Measurements from ENCODE around the gene ZIM2. TPM values are rescaled to one million over a fixed set of nuclear protein-coding genes. Genes with fewer than 3 reads are reported as not detected.

ZIM2 gene
- total RNA-seq, 1 donor from 2014 or later = not detected

DNA sequence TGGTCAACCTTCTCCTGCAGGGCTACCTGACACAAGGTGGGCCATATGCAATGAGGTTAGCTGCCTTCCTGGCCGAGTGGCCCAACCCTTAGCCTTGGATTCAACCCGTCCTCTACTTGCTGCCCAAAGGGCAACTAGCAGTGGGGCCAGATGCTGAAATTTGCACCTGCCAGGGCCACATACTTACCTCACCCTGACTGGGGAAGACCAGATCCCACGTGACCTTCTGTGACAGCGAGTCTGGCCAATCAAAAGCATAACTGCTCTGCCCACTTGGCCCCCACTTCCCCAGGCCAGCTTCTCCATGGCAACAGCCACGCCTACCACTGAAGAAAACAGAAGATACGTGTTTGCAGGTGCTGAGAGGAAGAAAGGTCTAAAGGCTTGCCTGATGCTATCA is 10.9 kb downstream of the ZIM2 start:
- Histone ChIP-seq H2AFZ (ENCODE audit: low read depth, low read length) (no peak overlapping the region), H4K20me1 (ENCODE audit: insufficient read depth, low read length) (no peaks in the 10 kb centered on the region), H3K4me3 (ENCODE audit: insufficient read depth, low read depth, low read length) (no peak overlapping the region), H3K27ac (ENCODE audit: low read depth, low read length) (no peak overlapping the region), H3K27me3 (ENCODE audit: insufficient read depth, low read length) (no peaks in the 10 kb centered on the region), H3K4me2 (ENCODE audit: low read length) (no peak overlapping the region), H3K36me3 (ENCODE audit: insufficient read depth, low read length) (no peaks in the 10 kb centered on the region), H3K9me3 (ENCODE audit: insufficient read depth, low read depth, low read length) (peaks cover 7% of the 10 kb centered on the region), H3K79me2 (ENCODE audit: insufficient read depth, low read length) (no peaks in the 10 kb centered on the region), H3K9ac (ENCODE audit: low read length) (no peak overlapping the region), H3K4me1 (ENCODE audit: insufficient read depth, low read length) (no peaks in the 10 kb centered on the region)
- no peaks in the 10 kb centered on the region for H3K27me3 Mint-ChIP-seq (ENCODE audit: low read depth, unreplicated experiment)
- no peak overlapping the region for H3K27ac Mint-ChIP-seq (ENCODE audit: unreplicated experiment)
- peaks cover 13% of the 10 kb centered on the region for H3K9me3 Mint-ChIP-seq (ENCODE audit: unreplicated experiment)
- FAIRE-seq = no peak
- H3K36me3 Mint-ChIP-seq (ENCODE audit: low read depth, unreplicated experiment) = no peaks in the 10 kb centered on the region
- H3K4me1 Mint-ChIP-seq (ENCODE audit: low read depth, unreplicated experiment) = no peaks in the 10 kb centered on the region
- no peak for DNase-seq (ENCODE audit: low read depth)
- TF ChIP-seq, protein P1, sequence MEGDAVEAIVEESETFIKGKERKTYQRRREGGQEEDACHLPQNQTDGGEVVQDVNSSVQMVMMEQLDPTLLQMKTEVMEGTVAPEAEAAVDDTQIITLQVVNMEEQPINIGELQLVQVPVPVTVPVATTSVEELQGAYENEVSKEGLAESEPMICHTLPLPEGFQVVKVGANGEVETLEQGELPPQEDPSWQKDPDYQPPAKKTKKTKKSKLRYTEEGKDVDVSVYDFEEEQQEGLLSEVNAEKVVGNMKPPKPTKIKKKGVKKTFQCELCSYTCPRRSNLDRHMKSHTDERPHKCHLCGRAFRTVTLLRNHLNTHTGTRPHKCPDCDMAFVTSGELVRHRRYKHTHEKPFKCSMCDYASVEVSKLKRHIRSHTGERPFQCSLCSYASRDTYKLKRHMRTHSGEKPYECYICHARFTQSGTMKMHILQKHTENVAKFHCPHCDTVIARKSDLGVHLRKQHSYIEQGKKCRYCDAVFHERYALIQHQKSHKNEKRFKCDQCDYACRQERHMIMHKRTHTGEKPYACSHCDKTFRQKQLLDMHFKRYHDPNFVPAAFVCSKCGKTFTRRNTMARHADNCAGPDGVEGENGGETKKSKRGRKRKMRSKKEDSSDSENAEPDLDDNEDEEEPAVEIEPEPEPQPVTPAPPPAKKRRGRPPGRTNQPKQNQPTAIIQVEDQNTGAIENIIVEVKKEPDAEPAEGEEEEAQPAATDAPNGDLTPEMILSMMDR (IDR thresholded peaks at IDR 0.05; ENCODE audit: insufficient read depth, low read depth, low read length) = no peak
- no peak for TF ChIP-seq EZH2 (IDR thresholded peaks at IDR 0.05; ENCODE audit: insufficient read depth, low read length)
- no peak overlapping the region for H3K4me3 Mint-ChIP-seq (ENCODE audit: unreplicated experiment)

DNA sequence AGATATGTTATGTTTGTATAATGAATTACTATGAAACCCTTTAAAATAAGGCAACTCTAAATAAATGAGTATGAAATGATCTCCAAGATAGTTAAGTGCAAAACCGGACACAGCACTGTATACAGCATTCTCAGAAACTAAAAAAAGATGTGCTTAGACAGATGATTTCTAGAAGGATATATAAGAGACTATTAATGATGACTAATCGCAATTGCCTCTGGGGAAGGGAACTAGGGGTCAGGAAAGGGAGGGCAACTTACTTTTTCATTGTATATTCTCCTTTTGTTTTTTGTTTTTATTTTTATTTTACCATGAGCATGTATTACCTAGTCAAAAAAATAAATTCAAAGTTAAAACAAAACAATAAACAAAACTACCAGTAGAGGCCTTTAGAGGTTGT is 12.8 kb downstream of the ZIM2 start:
- no peak for FAIRE-seq
- Mint-ChIP-seq H3K9me3 (ENCODE audit: unreplicated experiment) (peaks cover 17% of the 10 kb centered on the region), H3K4me3 (ENCODE audit: unreplicated experiment) (no peak overlapping the region), H3K36me3 (ENCODE audit: low read depth, unreplicated experiment) (no peaks in the 10 kb centered on the region), H3K27me3 (ENCODE audit: low read depth, unreplicated experiment) (no peaks in the 10 kb centered on the region), H3K4me1 (ENCODE audit: low read depth, unreplicated experiment) (no peaks in the 10 kb centered on the region), H3K27ac (ENCODE audit: unreplicated experiment) (no peak overlapping the region)
- no peaks in the 10 kb centered on the region for H3K4me1 ChIP-seq (ENCODE audit: insufficient read depth, low read length)
- H3K27ac ChIP-seq (ENCODE audit: low read depth, low read length) = no peak overlapping the region
- DNase-seq (ENCODE audit: low read depth) = no peak
- H2AFZ ChIP-seq (ENCODE audit: low read depth, low read length) = no peak overlapping the region
- no peak overlapping the region for H3K9ac ChIP-seq (ENCODE audit: low read length)
- no peaks in the 10 kb centered on the region for H3K27me3 ChIP-seq (ENCODE audit: insufficient read depth, low read length)
- no peaks in the 10 kb centered on the region for H3K36me3 ChIP-seq (ENCODE audit: insufficient read depth, low read length)
- H4K20me1 ChIP-seq (ENCODE audit: insufficient read depth, low read length) = no peaks in the 10 kb centered on the region
- H3K79me2 ChIP-seq (ENCODE audit: insufficient read depth, low read length) = no peaks in the 10 kb centered on the region
- H3K9me3 ChIP-seq (ENCODE audit: insufficient read depth, low read depth, low read length) = peaks cover 15% of the 10 kb centered on the region
- TF ChIP-seq, protein P1 (IDR thresholded peaks at IDR 0.05; ENCODE audit: insufficient read depth, low read depth, low read length) = no peak
- TF ChIP-seq EZH2 (IDR thresholded peaks at IDR 0.05; ENCODE audit: insufficient read depth, low read length) = no peak
- no peak overlapping the region for H3K4me2 ChIP-seq (ENCODE audit: low read length)
- H3K4me3 ChIP-seq (ENCODE audit: insufficient read depth, low read depth, low read length) = no peak overlapping the region

DNA sequence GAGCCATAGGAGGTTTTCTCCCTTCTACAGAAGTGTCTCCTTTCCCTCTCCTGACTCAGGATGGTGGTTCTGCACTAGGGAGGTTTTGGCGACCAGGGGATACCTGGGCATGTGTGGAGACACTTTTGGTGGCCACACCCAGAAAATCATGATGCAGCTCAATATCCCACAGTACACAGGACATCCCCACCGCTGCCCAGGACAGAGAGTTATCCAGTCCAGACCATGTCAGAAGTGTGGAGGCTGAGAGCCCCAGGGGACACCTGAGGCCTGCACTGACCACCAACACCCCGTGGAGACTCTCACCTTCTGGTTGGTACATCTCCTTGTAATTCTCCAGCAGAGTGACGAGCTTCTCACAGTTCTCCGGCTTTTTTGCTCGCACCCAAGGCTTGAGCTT is 16.6 kb downstream of the ZIM2 start:
- no peaks in the 10 kb centered on the region for H4K20me1 ChIP-seq (ENCODE audit: insufficient read depth, low read length)
- no peaks in the 10 kb centered on the region for H3K4me1 ChIP-seq (ENCODE audit: insufficient read depth, low read length)
- peaks cover 10% of the 10 kb centered on the region for H3K9me3 ChIP-seq (ENCODE audit: insufficient read depth, low read depth, low read length)
- Mint-ChIP-seq H3K27me3 (ENCODE audit: low read depth, unreplicated experiment) (no peaks in the 10 kb centered on the region), H3K4me1 (ENCODE audit: low read depth, unreplicated experiment) (no peaks in the 10 kb centered on the region), H3K27ac (ENCODE audit: unreplicated experiment) (no peak overlapping the region), H3K9me3 (ENCODE audit: unreplicated experiment) (peaks cover 17% of the 10 kb centered on the region), H3K4me3 (ENCODE audit: unreplicated experiment) (no peak overlapping the region), H3K36me3 (ENCODE audit: low read depth, unreplicated experiment) (no peaks in the 10 kb centered on the region)
- no peak overlapping the region for H3K4me2 ChIP-seq (ENCODE audit: low read length)
- H2AFZ ChIP-seq (ENCODE audit: low read depth, low read length) = no peak overlapping the region
- no peak overlapping the region for H3K27ac ChIP-seq (ENCODE audit: low read depth, low read length)
- DNase-seq (ENCODE audit: low read depth) (no peak), FAIRE-seq (no peak)
- H3K9ac ChIP-seq (ENCODE audit: low read length) = no peak overlapping the region
- TF ChIP-seq, protein P1 (IDR thresholded peaks at IDR 0.05; ENCODE audit: insufficient read depth, low read depth, low read length) = no peak
- no peak for TF ChIP-seq EZH2 (IDR thresholded peaks at IDR 0.05; ENCODE audit: insufficient read depth, low read length)
- H3K4me3 ChIP-seq (ENCODE audit: insufficient read depth, low read depth, low read length) = no peak overlapping the region
- no peaks in the 10 kb centered on the region for H3K79me2 ChIP-seq (ENCODE audit: insufficient read depth, low read length)
- H3K36me3 ChIP-seq (ENCODE audit: insufficient read depth, low read length) = no peaks in the 10 kb centered on the region
- H3K27me3 ChIP-seq (ENCODE audit: insufficient read depth, low read length) = no peaks in the 10 kb centered on the region

Data from astrocyte (in vitro differentiated cells and primary cell).